Loucy (cell line): Measurements from ENCODE around the gene F5.
"Not testable (repeated sequence)": the region's sequence is repeated elsewhere in the genome, so short reads cannot be mapped to it uniquely, and the experiment has no call there.

Source experiments
- H2AFZ ChIP-seq: fragments of 200-600 bp; sonication (generic); 2 replicates; pipeline ENCODE4 v1.6.0; 2016; ENCODE audit warnings: antibody characterized with exemption, mild to moderate bottlenecking, low read length, moderate library complexity
- H3F3A ChIP-seq: fragments of 200-600 bp; 2 replicates; pipeline ENCODE4 v1.6.0; 2016; ENCODE audit warnings: antibody characterized with exemption, low read depth, mild to moderate bottlenecking
- H3K27me3 ChIP-seq: fragments of 200-600 bp; sonication (generic); 2 replicates; pipeline ENCODE4 v1.6.1; 2014; ENCODE audit warnings: low read length, mild to moderate bottlenecking; ENCODE audit not compliant: insufficient read depth, poor library complexity, severe bottlenecking
- H3K36me3 ChIP-seq: fragments of 200-600 bp; sonication (generic); 2 replicates; pipeline ENCODE4 v1.6.1; 2016; ENCODE audit warnings: low read length; ENCODE audit not compliant: insufficient read depth
- H3K4me1 ChIP-seq: fragments of 200-600 bp; sonication (generic); 2 replicates; pipeline ENCODE4 v1.5.1; 2014; ENCODE audit warnings: low read length, mild to moderate bottlenecking; ENCODE audit not compliant: insufficient read depth, poor library complexity, severe bottlenecking
- H3K4me2 ChIP-seq: fragments of 200-600 bp; sonication (generic); 2 replicates; pipeline ENCODE4 v1.6.0; 2014; ENCODE audit warnings: antibody characterized with exemption, low read length, low read depth, mild to moderate bottlenecking; ENCODE audit not compliant: poor library complexity, severe bottlenecking
- H3K4me3 ChIP-seq: fragments of 200-600 bp; sonication (generic); 2 replicates; pipeline ENCODE4 v1.5.1; 2014; ENCODE audit warnings: low read length, mild to moderate bottlenecking, mixed read lengths; ENCODE audit not compliant: poor library complexity, severe bottlenecking
- H3K79me2 ChIP-seq: fragments of 200-600 bp; sonication (generic); 2 replicates; pipeline ENCODE4 v1.6.1; 2014; ENCODE audit warnings: low read length; ENCODE audit not compliant: insufficient read depth
- H3K9ac ChIP-seq: fragments of 200-600 bp; sonication (generic); 2 replicates; pipeline ENCODE4 v1.6.0; 2014; ENCODE audit warnings: mild to moderate bottlenecking, low read depth, low read length, moderate library complexity; ENCODE audit not compliant: poor library complexity, severe bottlenecking
- H3K9me2 ChIP-seq: fragments of 200-600 bp; sonication (generic); replicated peaks from 2 replicates; pipeline ENCODE4 v1.6.1; 2016; ENCODE audit warnings: low read depth, low read length, mixed read lengths
- H3K9me3 ChIP-seq: fragments of 200-600 bp; sonication (generic); 2 replicates; pipeline ENCODE4 v1.6.1; 2014; ENCODE audit warnings: mild to moderate bottlenecking, antibody characterized with exemption, low read length, low read depth; ENCODE audit not compliant: insufficient read depth
- H4K20me1 ChIP-seq: fragments of 200-600 bp; sonication (generic); 2 replicates; pipeline ENCODE4 v1.6.0; 2014; ENCODE audit warnings: antibody characterized with exemption, low read length, mild to moderate bottlenecking; ENCODE audit not compliant: insufficient read depth, poor library complexity, severe bottlenecking
- EZH2phosphoT487 ChIP-seq: fragments of 200-600 bp; IDR thresholded peaks from 2 replicates; pipeline ENCODE4 v1.6.1; 2018; ENCODE audit warnings: antibody characterized with exemption, mild to moderate bottlenecking, moderate library complexity, borderline replicate concordance
- TF ChIP-seq, protein P1 (sequence below): fragments of 200-600 bp; sonication (generic); conservative IDR thresholded peaks from 2 replicates; pipeline ENCODE4 v1.5.1; 2014; ENCODE audit warnings: mild to moderate bottlenecking, antibody characterized with exemption, low read length

F5 gene

DNA sequence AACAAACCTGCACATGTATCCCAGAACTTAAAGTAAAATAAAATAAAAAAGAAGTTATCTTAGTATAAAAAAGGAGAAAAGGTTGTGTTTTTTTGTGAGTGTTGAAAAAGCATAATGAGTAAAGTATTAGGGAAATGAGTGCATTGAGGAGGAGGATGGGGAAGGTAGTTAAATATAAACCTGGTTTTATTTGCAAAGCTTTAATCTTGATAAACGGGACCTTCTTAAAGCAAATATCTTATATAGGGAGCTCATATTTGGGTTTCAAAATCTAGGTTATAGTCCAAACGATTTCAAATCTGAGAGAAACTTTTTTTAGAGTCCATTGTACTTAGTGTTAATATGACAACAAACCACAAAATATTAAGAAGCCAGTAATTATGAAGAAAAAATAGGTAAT lies 78.9 kb downstream of the F5 start:
- Histone ChIP-seq H4K20me1 (no peaks in the 10 kb centered on the region), H3K4me3 (no peak overlapping the region), H3K9me3 (no peaks in the 10 kb centered on the region), H3K9ac (peak overlapping the region; percentile 57), H3K9me2 (no peaks in the 10 kb centered on the region), H3K27me3 (no peaks in the 10 kb centered on the region), H3K4me1 (peaks cover 50% of the 10 kb centered on the region), H2AFZ (no peak overlapping the region), H3K4me2 (peak overlapping the region; percentile 77), H3F3A (peaks cover 20% of the 10 kb centered on the region), H3K79me2 (no peaks in the 10 kb centered on the region), H3K36me3 (no peaks in the 10 kb centered on the region)
- TF ChIP-seq EZH2phosphoT487 = no peak
- TF ChIP-seq, protein P1, sequence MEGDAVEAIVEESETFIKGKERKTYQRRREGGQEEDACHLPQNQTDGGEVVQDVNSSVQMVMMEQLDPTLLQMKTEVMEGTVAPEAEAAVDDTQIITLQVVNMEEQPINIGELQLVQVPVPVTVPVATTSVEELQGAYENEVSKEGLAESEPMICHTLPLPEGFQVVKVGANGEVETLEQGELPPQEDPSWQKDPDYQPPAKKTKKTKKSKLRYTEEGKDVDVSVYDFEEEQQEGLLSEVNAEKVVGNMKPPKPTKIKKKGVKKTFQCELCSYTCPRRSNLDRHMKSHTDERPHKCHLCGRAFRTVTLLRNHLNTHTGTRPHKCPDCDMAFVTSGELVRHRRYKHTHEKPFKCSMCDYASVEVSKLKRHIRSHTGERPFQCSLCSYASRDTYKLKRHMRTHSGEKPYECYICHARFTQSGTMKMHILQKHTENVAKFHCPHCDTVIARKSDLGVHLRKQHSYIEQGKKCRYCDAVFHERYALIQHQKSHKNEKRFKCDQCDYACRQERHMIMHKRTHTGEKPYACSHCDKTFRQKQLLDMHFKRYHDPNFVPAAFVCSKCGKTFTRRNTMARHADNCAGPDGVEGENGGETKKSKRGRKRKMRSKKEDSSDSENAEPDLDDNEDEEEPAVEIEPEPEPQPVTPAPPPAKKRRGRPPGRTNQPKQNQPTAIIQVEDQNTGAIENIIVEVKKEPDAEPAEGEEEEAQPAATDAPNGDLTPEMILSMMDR = no peak

DNA sequence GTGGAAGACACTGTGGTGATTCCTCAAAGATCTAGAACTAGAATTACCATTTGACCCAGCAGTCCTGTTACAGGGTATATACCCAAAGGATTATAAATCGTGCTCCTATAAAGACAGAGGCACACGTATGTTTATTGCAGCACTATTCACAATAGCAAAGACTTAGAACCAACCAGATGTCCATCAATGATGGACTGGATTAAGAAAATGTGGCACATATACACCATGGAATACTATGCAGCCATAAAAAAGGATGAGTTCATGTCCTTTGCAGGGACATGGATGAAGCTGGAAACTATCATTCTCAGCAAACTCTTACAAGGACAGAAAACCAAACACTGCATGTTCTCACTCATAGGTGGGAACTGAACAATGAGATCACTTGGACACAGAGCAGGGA lies 82.7 kb downstream of the F5 start:
- not testable (repeated sequence) for H3K36me3 ChIP-seq, H3K4me3 ChIP-seq, H3K79me2 ChIP-seq, H3K9me2 ChIP-seq, H3K27me3 ChIP-seq, H3K4me2 ChIP-seq, H2AFZ ChIP-seq, H3K9me3 ChIP-seq, H4K20me1 ChIP-seq, H3K9ac ChIP-seq
- Histone ChIP-seq H3K4me1 (peaks cover 29% of the 10 kb centered on the region), H3F3A (peaks cover 12% of the 10 kb centered on the region; the same call in 1 of the 2 replicates)

DNA sequence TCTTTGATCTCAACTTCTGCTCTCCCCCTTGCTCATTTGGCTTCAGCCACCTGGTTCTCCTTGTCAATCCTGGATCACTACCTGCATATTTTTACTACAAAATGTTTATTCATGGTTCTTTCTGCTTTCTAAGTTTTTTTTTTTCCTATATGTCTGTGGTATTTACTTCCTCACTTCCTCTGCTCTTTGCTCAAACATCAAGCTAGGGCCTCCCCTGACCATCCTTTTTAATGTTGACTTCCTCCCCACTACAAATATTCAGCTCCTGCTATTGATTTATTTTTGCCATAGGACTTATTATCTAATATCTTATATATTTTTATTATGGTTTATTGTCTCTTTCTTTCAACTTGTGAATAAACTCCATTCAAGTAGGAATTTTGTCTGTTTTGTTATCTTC lies 86.5 kb downstream of the F5 start:
- H3K9me3 ChIP-seq = no peaks in the 10 kb centered on the region
- H3K36me3 ChIP-seq = no peaks in the 10 kb centered on the region
- H3K4me2 ChIP-seq = peak overlapping the region; percentile 38
- H3K27me3 ChIP-seq = no peaks in the 10 kb centered on the region
- no peaks in the 10 kb centered on the region for H3F3A ChIP-seq
- no peak overlapping the region for H2AFZ ChIP-seq
- peaks cover 26% of the 10 kb centered on the region for H3K4me1 ChIP-seq
- no peaks in the 10 kb centered on the region for H3K79me2 ChIP-seq
- H4K20me1 ChIP-seq = no peaks in the 10 kb centered on the region
- no peak overlapping the region for H3K4me3 ChIP-seq
- TF ChIP-seq, protein P1 = no peak
- TF ChIP-seq EZH2phosphoT487 = no peak
- H3K9me2 ChIP-seq = no peaks in the 10 kb centered on the region
- H3K9ac ChIP-seq = no peak overlapping the region

- Histone ChIP-seq H3K9me2 (no peaks in the 10 kb centered on the region), H3K4me3 (no peak overlapping the region), H3F3A (no peaks in the 10 kb centered on the region), H3K4me2 (no peak overlapping the region), H4K20me1 (no peaks in the 10 kb centered on the region), H2AFZ (no peak overlapping the region), H3K4me1 (peaks cover 26% of the 10 kb centered on the region), H3K27me3 (no peaks in the 10 kb centered on the region), H3K36me3 (no peaks in the 10 kb centered on the region), H3K9me3 (no peaks in the 10 kb centered on the region), H3K9ac (no peak overlapping the region), H3K79me2 (no peaks in the 10 kb centered on the region)
- TF ChIP-seq, protein P1 = no peak
- TF ChIP-seq EZH2phosphoT487 = no peak
Measured at GRCh38 chr1:169497317-169497716, 89.0 kb downstream of the F5 start.
